Liver (tissue), 3 donors: ENCODE data around the gene LSM4.
"Not testable (repeated sequence)": the region's sequence is repeated elsewhere in the genome, so short reads cannot be mapped to it uniquely, and the experiment has no call there.

Experiments
- EGR1 ChIP-seq, 2 donors: IDR thresholded peaks; 2 replicates each; pipeline ENCODE4 v1.6.1; 2016 to 2018; ENCODE audit warnings: antibody characterized with exemption in 2 of 2, low read depth in 2 of 2
- FOXA1 ChIP-seq: IDR thresholded peaks from 2 replicates; pipeline ENCODE4 v1.6.1; 2016; ENCODE audit warnings: antibody characterized with exemption
- FOXA2 ChIP-seq: IDR thresholded peaks from 2 replicates; pipeline ENCODE4 v1.6.1; 2016; ENCODE audit warnings: antibody characterized with exemption
- GABPA ChIP-seq, 2 donors: IDR thresholded peaks in 1 of 2; conservative IDR thresholded peaks in 1 of 2; 2 replicates each; pipeline ENCODE4 v1.6.1; 2016; ENCODE audit warnings: antibody characterized with exemption in 2 of 2, mild to moderate bottlenecking in 1 of 2, moderate library complexity in 1 of 2
- RAD21 ChIP-seq, 2 donors: IDR thresholded peaks; 2 replicates each; pipeline ENCODE4 v1.6.1; 2016; ENCODE audit warnings: antibody characterized with exemption in 2 of 2, mild to moderate bottlenecking in 2 of 2
- SP1 ChIP-seq: IDR thresholded peaks from 2 replicates; pipeline ENCODE4 v1.6.1; 2018; ENCODE audit warnings: antibody characterized with exemption, mild to moderate bottlenecking
- TAF1 ChIP-seq: conservative IDR thresholded peaks from 2 replicates; pipeline ENCODE4 v1.6.1; 2016; ENCODE audit warnings: antibody characterized with exemption, mild to moderate bottlenecking
- YY1 ChIP-seq: IDR thresholded peaks from 2 replicates; pipeline ENCODE4 v1.6.1; 2016; ENCODE audit warnings: antibody characterized with exemption, mild to moderate bottlenecking
- TF ChIP-seq, protein P1 (sequence below): IDR thresholded peaks from 2 replicates; pipeline ENCODE4 v1.6.1; 2016; ENCODE audit warnings: antibody characterized with exemption, mild to moderate bottlenecking
- TF ChIP-seq, protein P2 (sequence below): fragments of 150-350 bp; IDR thresholded peaks from 2 replicates; pipeline ENCODE4 v1.5.1; 2017; ENCODE audit warnings: improper control_type of control experiment, low read depth, low read length; ENCODE audit not compliant: missing input control
- TF ChIP-seq, protein P3 (sequence below): IDR thresholded peaks from 2 replicates; pipeline ENCODE4 v1.6.1; 2016; ENCODE audit warnings: antibody characterized with exemption
- TF ChIP-seq, protein P4 (sequence below): IDR thresholded peaks from 2 replicates; pipeline ENCODE4 v1.6.1; 2016; ENCODE audit warnings: antibody characterized with exemption
- TF ChIP-seq, protein P5 (sequence below): IDR thresholded peaks from 2 replicates; pipeline ENCODE4 v1.6.1; 2016; ENCODE audit warnings: antibody characterized with exemption
- donor health status: healthy.
- donor health status: healthy.

DNA sequence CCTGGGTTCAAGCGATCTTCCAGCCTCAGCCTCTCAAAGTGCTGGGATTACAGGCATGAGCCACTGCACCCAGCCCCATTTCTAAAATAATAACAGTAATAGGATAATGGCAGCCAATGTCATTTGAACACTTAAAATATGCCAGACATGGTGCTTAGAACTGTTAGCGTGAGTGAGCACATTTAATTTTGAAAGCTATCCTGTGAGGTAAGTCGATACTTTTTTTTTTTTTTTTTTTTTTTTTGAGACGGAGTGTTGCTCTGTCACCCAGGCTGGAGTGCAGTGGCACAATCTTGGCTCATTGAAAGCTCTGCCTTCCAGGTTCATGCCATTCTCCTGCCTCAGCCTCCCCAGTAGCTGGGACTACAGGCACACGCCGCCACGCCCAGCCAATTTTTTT lies 31.9 kb upstream of the LSM4 start:
- TF ChIP-seq, protein P1, sequence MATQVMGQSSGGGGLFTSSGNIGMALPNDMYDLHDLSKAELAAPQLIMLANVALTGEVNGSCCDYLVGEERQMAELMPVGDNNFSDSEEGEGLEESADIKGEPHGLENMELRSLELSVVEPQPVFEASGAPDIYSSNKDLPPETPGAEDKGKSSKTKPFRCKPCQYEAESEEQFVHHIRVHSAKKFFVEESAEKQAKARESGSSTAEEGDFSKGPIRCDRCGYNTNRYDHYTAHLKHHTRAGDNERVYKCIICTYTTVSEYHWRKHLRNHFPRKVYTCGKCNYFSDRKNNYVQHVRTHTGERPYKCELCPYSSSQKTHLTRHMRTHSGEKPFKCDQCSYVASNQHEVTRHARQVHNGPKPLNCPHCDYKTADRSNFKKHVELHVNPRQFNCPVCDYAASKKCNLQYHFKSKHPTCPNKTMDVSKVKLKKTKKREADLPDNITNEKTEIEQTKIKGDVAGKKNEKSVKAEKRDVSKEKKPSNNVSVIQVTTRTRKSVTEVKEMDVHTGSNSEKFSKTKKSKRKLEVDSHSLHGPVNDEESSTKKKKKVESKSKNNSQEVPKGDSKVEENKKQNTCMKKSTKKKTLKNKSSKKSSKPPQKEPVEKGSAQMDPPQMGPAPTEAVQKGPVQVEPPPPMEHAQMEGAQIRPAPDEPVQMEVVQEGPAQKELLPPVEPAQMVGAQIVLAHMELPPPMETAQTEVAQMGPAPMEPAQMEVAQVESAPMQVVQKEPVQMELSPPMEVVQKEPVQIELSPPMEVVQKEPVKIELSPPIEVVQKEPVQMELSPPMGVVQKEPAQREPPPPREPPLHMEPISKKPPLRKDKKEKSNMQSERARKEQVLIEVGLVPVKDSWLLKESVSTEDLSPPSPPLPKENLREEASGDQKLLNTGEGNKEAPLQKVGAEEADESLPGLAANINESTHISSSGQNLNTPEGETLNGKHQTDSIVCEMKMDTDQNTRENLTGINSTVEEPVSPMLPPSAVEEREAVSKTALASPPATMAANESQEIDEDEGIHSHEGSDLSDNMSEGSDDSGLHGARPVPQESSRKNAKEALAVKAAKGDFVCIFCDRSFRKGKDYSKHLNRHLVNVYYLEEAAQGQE, result not testable (repeated sequence)
- TF ChIP-seq, protein P2, sequence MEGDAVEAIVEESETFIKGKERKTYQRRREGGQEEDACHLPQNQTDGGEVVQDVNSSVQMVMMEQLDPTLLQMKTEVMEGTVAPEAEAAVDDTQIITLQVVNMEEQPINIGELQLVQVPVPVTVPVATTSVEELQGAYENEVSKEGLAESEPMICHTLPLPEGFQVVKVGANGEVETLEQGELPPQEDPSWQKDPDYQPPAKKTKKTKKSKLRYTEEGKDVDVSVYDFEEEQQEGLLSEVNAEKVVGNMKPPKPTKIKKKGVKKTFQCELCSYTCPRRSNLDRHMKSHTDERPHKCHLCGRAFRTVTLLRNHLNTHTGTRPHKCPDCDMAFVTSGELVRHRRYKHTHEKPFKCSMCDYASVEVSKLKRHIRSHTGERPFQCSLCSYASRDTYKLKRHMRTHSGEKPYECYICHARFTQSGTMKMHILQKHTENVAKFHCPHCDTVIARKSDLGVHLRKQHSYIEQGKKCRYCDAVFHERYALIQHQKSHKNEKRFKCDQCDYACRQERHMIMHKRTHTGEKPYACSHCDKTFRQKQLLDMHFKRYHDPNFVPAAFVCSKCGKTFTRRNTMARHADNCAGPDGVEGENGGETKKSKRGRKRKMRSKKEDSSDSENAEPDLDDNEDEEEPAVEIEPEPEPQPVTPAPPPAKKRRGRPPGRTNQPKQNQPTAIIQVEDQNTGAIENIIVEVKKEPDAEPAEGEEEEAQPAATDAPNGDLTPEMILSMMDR, result not testable (repeated sequence)
- TF ChIP-seq, protein P3, sequence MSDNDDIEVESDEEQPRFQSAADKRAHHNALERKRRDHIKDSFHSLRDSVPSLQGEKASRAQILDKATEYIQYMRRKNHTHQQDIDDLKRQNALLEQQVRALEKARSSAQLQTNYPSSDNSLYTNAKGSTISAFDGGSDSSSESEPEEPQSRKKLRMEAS, result not testable (repeated sequence)
- TF ChIP-seq RAD21 (IDR thresholded peaks at IDR 0.05); YY1; GABPA (IDR thresholded peaks at IDR 0.05 in 1 of 2, conservative IDR thresholded peaks at IDR 0.05 in 1 of 2); FOXA1; TAF1; EGR1 (IDR thresholded peaks at IDR 0.05; ENCODE audit: low read depth in 2 of 2); SP1; FOXA2: not testable (repeated sequence)
- TF ChIP-seq, protein P4, sequence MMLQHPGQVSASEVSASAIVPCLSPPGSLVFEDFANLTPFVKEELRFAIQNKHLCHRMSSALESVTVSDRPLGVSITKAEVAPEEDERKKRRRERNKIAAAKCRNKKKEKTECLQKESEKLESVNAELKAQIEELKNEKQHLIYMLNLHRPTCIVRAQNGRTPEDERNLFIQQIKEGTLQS, result not testable (repeated sequence)
- TF ChIP-seq, protein P5, sequence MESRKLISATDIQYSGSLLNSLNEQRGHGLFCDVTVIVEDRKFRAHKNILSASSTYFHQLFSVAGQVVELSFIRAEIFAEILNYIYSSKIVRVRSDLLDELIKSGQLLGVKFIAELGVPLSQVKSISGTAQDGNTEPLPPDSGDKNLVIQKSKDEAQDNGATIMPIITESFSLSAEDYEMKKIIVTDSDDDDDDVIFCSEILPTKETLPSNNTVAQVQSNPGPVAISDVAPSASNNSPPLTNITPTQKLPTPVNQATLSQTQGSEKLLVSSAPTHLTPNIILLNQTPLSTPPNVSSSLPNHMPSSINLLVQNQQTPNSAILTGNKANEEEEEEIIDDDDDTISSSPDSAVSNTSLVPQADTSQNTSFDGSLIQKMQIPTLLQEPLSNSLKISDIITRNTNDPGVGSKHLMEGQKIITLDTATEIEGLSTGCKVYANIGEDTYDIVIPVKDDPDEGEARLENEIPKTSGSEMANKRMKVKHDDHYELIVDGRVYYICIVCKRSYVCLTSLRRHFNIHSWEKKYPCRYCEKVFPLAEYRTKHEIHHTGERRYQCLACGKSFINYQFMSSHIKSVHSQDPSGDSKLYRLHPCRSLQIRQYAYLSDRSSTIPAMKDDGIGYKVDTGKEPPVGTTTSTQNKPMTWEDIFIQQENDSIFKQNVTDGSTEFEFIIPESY, result not testable (repeated sequence)
